Measurements from ENCODE around the gene IL17D.
"Not testable (repeated sequence)": the region's sequence is repeated elsewhere in the genome, so short reads cannot be mapped to it uniquely, and the experiment has no call there.

IL17D gene

DNA sequence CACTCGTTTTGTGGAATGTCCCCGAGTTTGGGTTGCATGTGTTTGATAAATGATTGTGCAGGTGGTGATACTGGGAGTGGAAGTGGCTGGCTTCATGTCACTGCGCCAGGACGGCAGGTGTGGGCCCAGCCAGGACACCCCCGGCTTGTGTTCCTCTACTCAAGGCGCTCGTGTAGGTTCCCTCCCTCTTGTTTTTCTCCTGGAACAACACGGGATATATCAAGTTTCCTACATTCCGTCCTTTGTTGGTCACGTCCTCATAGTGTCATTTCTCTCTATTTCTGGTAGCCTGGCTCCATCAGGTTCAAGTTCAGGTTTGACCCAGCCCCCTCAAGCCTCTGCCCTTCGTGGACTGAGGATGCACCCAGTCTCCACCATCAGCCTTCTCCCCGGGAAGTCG lies 16.3 kb downstream of the IL17D start:
- no peak for DNase-seq (ENCODE audit: low read depth, low spot score)

DNA sequence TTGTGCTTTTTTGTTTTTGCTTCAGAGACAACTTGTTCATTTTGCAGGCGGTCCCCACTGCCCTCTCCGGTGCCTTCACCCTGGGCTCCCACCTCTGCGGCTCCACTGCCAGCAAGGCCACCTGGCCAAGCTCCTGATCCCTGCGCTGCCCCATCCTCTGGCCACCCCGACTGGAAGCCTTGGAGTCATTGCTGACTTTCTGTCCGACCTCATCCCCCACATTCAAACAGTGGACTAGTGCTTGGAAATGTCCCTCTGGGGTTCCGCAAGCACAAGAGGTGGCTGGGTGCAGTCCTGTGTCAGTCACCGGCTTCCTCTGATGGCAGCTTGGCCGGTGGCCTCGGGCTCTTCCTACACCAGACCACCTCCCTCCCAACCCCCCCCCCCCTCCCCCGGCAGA lies 17.0 kb downstream of the IL17D start:
- DNase-seq (ENCODE audit: low read depth, low spot score) = no peak

DNA sequence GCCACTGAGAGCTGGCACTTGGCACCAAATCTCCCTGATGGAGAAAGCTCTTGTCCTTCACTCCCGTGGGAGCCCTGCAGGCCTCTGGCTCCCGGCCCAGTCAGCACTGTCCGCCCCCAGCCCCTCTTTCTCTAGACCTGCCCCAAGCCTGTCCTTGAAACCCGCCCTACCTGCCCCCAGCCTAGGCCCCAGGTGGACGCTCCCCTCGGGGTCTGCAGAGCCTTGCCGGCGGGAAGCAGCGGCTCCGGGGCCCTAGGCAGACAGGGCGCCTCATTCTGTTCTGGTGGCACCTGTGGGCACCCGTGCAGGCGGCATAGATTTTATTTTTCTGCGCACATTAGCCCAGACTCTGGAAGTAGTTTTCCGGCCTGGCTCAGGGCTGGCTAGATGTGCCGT lies 17.6 kb downstream of the IL17D start:
- no peak for DNase-seq (ENCODE audit: low read depth, low spot score)

DNA sequence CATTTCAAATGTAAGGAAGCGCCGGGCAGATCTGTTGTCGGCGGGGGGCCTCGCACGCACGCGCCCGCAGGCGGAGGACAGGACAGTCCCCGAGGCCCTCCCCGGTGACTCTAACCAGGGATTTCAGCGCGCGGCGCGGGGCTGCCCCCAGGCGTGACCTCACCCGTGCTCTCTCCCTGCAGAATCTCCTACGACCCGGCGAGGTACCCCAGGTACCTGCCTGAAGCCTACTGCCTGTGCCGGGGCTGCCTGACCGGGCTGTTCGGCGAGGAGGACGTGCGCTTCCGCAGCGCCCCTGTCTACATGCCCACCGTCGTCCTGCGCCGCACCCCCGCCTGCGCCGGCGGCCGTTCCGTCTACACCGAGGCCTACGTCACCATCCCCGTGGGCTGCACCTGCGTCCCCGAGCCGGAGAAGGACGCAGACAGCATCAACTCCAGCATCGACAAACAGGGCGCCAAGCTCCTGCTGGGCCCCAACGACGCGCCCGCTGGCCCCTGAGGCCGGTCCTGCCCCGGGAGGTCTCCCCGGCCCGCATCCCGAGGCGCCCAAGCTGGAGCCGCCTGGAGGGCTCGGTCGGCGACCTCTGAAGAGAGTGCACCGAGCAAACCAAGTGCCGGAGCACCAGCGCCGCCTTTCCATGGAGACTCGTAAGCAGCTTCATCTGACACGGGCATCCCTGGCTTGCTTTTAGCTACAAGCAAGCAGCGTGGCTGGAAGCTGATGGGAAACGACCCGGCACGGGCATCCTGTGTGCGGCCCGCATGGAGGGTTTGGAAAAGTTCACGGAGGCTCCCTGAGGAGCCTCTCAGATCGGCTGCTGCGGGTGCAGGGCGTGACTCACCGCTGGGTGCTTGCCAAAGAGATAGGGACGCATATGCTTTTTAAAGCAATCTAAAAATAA lies 18.2 kb downstream of the IL17D start:
- no peak for DNase-seq (ENCODE audit: low read depth, low spot score)

DNA sequence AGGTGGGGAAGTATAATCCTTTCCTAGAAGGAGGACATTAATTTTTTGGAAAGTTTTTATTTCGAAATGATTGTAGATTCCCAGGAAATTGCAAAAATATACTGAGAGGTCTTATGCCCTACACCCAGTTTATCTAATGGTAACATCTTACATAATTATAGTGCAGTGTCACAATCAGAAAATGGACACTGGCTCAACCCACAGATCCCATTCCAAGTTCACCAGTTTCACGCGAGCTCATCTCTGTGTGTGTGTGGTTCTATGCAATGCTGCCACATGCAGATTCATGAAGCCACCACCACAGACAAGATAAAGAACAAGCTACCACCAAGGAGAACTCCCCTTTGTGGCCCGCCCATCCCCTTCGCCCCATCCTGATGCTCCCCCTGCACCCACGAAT lies 24.4 kb downstream of the IL17D start:
- no peak for DNase-seq (ENCODE audit: low read depth, low spot score)

DNA sequence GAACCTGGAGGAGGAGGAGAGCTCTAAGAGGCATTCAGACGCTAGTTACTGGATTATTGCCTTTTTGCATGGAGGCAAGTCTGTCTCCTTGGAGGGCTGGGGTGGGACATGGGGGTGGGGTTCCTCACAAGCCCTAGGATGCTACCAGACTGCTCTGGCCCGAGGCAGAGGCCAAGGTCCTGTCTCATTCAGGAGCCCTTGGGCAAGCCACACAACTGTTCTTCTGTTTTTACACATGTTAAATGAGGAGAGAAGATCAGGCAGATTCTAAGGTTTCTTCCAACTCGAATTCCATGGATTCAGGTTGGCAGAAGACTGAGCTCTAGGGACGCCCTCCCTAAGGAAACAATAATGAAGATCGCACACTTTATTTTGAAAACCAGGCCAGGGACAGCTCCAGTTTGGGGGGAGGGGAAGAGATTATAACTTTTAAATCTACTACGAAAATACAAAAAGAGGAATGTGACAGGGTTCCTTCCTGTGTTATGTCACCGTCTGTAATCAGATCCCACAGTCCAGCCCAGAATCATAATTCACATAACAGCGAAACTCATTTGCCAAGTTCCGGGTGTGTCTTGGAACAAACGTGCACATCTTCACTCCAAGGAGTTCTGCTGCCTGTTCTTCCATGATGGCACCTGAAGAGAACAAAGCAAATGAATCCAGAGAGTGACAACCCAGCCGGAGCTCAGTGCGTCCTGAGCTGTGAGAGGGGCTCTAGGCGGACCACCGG lies 25.2 kb downstream of the IL17D start:
- DNase-seq (ENCODE audit: low read depth, low spot score) = no peak

DNA sequence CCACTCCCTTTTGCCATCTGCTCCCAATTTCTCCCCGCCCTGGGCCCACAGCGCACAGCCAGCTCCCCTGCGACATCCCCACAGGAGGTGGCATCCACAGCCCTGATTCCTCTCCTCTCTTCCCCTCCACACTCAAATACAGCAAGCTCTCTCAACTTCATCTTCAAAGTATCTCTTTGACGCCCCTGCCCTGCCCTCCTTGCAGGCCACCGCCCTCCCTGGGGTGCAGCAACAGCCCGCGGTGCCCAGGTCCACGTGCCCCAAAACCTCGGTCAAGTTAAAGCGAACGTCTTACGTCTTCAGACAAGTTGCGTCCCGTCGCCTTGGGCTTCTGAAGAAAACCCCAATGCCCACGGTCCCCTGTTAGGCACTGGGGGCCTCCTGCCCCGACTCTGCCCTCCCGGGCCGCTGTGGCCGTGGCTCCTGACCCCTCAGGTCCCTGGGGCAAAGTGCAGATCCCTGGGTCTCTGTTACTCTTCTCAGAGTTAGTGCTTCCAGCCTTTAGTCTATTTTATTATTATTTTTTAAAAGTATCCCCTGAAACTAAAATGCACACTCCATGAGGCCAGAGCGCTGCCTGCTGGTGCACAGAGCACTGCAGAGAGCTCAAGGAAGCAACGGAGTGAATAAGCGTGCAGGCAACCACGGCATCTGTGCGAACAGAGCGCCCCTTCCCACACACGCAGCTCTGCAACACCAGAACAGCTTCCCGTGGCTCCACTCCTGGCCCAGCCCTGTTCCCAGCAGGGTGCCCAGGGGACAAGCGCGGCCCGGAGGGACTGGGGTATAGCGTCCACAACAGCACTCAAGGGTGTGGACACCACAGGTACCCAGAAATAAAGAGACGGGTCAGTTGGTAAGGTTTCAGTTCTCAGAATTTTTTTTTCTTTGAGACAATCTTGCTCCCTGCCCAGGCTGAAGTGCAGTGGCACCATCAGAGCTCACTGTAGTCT lies 26.4 kb downstream of the IL17D start:
- no peak for DNase-seq (ENCODE audit: low read depth, low spot score)

DNA sequence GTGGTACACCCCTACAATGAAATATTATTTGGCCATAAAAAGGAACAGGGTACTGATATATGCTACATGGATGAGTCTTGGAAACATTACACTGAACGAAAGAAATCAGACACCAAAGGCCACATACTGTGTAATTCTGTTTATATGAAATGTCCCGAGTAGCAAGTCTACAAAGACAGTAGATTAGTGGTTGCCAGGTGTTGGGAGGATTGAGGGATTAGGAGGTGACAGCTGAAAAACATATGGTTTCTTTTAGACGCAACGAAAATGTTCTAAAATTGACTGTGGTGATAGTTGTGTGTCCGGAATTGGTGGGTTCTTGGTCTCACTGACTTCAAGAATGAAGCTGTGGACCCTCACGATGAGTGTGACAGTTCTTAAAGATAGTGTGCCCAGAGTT lies 35.1 kb downstream of the IL17D start:
- no peak for DNase-seq (ENCODE audit: low read depth, low spot score)

DNA sequence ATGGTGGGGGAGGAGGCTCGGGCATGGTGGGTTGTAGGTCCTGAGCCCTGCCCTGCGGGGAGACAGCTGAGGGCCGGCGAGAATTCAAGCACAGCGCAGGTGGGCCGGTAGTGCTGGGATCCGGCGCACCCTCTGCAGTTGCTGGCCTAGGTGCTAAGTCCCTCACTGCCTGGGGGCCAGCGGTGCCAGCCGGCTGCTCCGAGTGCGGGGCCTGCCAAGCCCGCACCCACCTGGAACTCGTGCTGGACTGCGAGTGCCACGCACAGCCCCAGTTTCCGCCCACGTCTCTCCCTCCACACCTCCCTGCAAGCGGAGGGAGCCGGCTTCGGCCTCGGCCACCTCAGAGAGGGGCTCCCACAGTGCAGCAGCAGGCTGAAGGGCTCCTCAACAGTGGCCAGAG lies 36.5 kb downstream of the IL17D start:
- no peak for DNase-seq (ENCODE audit: low read depth, low spot score)

DNA sequence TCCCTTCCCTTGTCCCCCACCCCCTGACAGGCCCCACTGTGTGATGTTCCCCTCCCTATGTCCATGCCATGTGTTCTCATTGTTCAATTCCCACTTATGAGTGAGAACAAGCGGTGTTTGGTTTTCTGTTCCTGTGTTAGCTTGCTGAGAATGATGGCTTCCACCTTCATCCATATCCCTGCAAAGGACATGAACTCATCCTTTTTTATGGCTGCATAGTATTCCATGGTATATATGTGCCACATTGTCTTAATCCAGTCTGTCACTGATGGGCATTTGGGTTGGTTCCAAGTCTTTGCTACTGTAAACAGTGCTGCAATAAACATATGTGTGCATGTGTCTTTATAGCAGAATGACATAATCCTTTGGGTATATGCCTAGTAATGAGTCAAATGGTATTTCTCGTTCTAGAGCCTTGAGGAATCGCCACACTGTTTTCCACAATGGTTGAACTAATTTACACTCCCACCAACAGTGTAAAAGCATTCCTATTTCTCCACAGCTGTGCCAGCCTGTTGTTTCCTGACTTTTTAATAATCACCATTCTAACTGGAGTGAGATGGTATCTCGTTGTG lies 40.4 kb downstream of the IL17D start:
- DNase-seq (ENCODE audit: low read depth, low spot score) = not testable (repeated sequence)

DNA sequence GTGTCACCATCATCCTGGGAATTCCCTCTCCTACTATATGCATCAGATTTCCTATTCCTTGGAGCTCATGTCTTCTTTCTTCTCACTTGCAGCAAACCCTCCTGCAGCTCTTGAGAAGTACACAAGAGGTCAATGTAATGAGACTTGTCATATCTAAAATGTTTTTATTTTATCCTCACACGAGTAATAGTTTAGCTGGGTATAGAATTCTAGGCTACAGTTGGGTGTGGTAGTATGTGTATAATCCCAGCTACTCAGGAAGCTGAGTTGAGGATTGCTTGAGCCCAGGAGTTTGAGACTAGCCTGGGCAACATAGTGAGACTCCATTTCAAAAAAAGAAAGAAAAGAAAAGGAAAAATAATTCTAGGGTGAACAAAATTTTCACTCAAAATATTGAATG lies 45.9 kb downstream of the IL17D start:
- DNase-seq (ENCODE audit: low read depth, low spot score) = no peak

DNA sequence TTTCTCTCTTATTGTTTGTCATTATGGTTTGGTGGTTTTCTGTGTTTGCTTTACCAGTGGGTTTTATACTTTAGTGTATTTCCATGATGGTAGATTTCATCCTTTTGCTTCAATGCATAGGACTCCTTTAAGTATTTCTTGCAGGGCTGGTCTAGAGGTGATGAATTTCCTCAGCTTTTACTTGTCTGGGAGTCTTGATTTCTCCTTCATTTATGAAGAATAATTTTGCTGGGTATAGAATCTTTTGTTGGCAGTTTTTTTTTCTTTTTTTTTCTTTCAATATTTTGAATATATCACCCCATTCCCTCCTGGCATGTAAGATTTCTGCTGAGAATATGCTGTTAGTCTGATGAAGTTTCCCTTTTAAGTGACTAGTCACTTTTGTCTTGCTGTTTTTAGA lies 50.5 kb downstream of the IL17D start:
- DNase-seq (ENCODE audit: low read depth, low spot score) = no peak

DNA sequence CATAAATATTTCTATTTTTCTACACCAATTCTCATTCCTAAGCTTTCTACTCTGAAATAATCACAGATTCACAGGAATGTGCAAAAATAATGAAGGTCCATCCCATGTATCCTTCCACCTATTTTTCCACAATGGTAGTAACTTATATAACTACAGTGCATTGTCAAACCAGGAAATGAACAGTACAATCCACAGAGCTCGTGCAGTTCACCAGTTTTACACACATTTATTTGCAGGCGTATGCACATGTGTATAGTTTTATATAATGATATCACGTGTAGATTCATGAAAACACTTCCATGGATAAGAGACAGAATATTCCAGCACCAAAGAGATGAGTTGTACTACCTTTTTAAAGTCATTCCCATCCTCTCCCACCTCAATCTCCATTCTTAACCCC lies 57.4 kb downstream of the IL17D start:
- no peak for DNase-seq (ENCODE audit: low read depth, low spot score)

DNA sequence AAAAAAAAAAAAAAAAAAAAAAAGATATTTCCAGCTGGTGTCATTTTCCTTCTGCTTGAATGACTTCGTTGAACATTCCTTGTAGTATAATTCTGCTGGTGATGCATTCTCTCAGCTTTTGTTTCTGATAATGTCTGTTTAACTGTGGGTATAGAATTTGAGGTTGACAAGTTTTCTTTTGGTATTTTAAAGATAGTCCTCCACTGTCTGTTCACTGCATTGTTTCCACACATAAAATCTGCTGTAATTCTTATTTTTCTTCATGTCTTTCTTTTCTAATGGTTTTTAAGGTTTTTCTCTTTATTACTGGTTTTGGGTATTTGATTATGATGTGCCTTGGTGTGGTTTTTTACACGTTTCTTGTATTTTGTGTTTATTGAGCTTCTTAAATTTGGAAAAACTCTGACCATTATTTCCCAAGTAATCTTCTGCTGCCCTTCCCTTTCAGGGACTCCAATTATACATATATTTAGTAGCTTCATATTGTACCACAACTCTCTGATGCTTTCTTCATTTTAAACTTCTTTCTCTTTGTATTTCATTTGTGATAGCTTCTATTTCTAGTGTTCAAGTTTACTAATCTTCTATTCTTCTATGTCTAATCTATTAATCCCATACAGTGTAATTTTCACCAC lies 63.9 kb downstream of the IL17D start:
- no peak for DNase-seq (ENCODE audit: low read depth, low spot score)

DNA sequence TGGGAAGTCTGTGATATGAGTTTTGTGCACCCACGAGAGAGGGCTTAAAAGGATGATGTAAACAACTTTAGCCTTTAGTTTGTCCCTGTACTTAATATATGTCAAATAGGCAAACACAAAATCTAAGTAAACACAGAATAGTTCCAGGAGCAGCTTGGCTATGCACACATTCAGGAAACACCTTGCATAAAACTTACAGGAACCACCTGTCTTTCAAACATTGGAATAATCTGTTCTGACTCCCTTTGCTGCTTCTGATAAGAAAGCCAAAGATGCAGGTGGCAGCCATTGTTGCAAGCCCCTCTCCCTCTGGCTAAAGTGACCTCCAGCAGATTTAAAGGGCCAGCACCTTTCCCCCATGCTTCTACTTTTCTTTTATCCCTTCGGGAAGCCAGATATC lies 65.6 kb downstream of the IL17D start:
- no peak for DNase-seq (ENCODE audit: low read depth, low spot score)

DNA sequence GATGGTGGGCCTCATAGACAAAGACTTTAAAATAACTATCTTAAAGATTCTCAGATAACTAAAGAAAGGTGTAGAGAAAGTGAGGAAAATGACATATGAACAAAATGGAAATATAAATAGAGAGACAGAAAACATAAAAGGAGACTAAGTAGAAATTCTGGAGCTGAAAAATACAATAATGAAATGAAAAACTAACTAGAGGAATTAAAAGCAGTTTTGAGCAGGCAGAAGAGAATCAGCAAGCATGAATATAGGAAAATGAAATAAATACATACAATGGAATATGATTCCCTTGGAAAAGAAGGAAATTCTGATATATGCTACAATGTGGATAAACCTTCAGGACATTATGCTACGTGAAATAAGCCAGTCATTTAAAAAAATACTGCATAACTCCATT lies 66.3 kb downstream of the IL17D start:
- no peak for DNase-seq (ENCODE audit: low read depth, low spot score)
